Measurements from ENCODE around the gene SHH. TPM values are rescaled to one million over a fixed set of nuclear protein-coding genes. Genes with fewer than 3 reads are reported as not detected.

The SHH gene
- total and polyA plus RNA-seq, 2 of the 13 experiments (the other 11 are each of a cell fraction or from before 2014, with no cell fraction given), result 1.9 to 3.4 TPM

GRCh38 chr7:155815332-155816191, 3.3 kb upstream of the SHH start (continued):
- TF ChIP-seq FOXC1 (CRISPR knock-in tag; IDR thresholded peaks at IDR 0.05; ENCODE audit: borderline replicate concordance) (no peak), DNMT3B (CRISPR knock-in tag; conservative IDR thresholded peaks at IDR 0.05) (no peak), ZNF737 (CRISPR knock-in tag; IDR thresholded peaks at IDR 0.05; ENCODE audit: borderline replicate concordance) (no peak), ZMYM4 (CRISPR knock-in tag; IDR thresholded peaks at IDR 0.05) (0 out of 2 replicates have a peak, but pooled peaks have one; percentile 28), JARID2 (CRISPR knock-in tag; IDR thresholded peaks at IDR 0.05; ENCODE audit: insufficient replicate concordance) (peak; percentile 49), RXRA (CRISPR knock-in tag; IDR thresholded peaks at IDR 0.05) (no peak), CTCF (CRISPR knock-in tag; IDR thresholded peaks at IDR 0.05) (peak; percentile 94), IKZF4 (CRISPR knock-in tag; IDR thresholded peaks at IDR 0.05; ENCODE audit: borderline replicate concordance, low read depth, not compliant biosample characterization) (no peak), PATZ1 (CRISPR knock-in tag; IDR thresholded peaks at IDR 0.05) (peak; percentile 64), SNRNP70 (IDR thresholded peaks at IDR 0.05; ENCODE audit: low read depth, low read length) (no peak), ZBTB1 (CRISPR knock-in tag; IDR thresholded peaks at IDR 0.05; ENCODE audit: borderline replicate concordance) (no peak), MAFK (conservative IDR thresholded peaks at IDR 0.05 in 1 of 2, IDR thresholded peaks at IDR 0.05 in 1 of 2; ENCODE audit: low read length in 2 of 2) (no peak), PLRG1 (conservative IDR thresholded peaks at IDR 0.05) (no peak), ZBTB43 (CRISPR knock-in tag; conservative IDR thresholded peaks at IDR 0.05) (no peak), ZNF180 (CRISPR knock-in tag; IDR thresholded peaks at IDR 0.05; ENCODE audit: borderline replicate concordance, low read depth) (no peak), ZNF225 (CRISPR knock-in tag; IDR thresholded peaks at IDR 0.05) (no peak), PITX1 (CRISPR knock-in tag; IDR thresholded peaks at IDR 0.05) (peak; percentile 61; the same call in 1 of the 2 replicates), ZBTB10 (CRISPR knock-in tag; IDR thresholded peaks at IDR 0.05; ENCODE audit: borderline replicate concordance) (no peak), NCOR1 (IDR thresholded peaks at IDR 0.05; ENCODE audit: borderline replicate concordance, low read length) (no peak), ETV6 (CRISPR knock-in tag; conservative IDR thresholded peaks at IDR 0.05) (no peak)

Measured in HepG2 (cell line).